Measurements from ENCODE around the gene PCAT7.
"Not testable (repeated sequence)": the region's sequence is repeated elsewhere in the genome, so short reads cannot be mapped to it uniquely, and the experiment has no call there.

The PCAT7 gene

GRCh38 chr9:94564279-94564678, 9.4 kb downstream of the PCAT7 start:
- not testable (repeated sequence) for DNase-seq

GRCh38 chr9:94566550-94566949, 11.7 kb downstream of the PCAT7 start:
- no peak for DNase-seq

- DNase-seq = no peak
Observed at GRCh38 chr9:94567271-94567670, 12.4 kb downstream of the PCAT7 start.

- no peak for DNase-seq
Observed at GRCh38 chr9:94568250-94568889, 13.5 kb downstream of the PCAT7 start.

- DNase-seq = no peak
Observed at GRCh38 chr9:94568972-94569712, 14.3 kb downstream of the PCAT7 start.

GRCh38 chr9:94576131-94576530, 21.2 kb downstream of the PCAT7 start:
- no peak for DNase-seq

GRCh38 chr9:94577036-94577435, 22.2 kb downstream of the PCAT7 start:
- DNase-seq = no peak

- DNase-seq = no peak
Observed at GRCh38 chr9:94577571-94577970, 22.7 kb downstream of the PCAT7 start.

- no peak for DNase-seq
Observed at GRCh38 chr9:94581728-94582127, 26.8 kb downstream of the PCAT7 start.

GRCh38 chr9:94584555-94584954, 29.7 kb downstream of the PCAT7 start:
- no peak for DNase-seq

- no peak for DNase-seq
Observed at GRCh38 chr9:94586316-94586715, 31.4 kb downstream of the PCAT7 start.

GRCh38 chr9:94586814-94587213, 31.9 kb downstream of the PCAT7 start:
- no peak for DNase-seq

- DNase-seq = no peak
Observed at GRCh38 chr9:94588681-94589080, 33.8 kb downstream of the PCAT7 start.

- not testable (repeated sequence) for DNase-seq
Observed at GRCh38 chr9:94591046-94591545, 36.2 kb downstream of the PCAT7 start.

GRCh38 chr9:94591876-94592275, 37.0 kb downstream of the PCAT7 start:
- DNase-seq = no peak

GRCh38 chr9:94592683-94593082, 37.8 kb downstream of the PCAT7 start:
- DNase-seq = not testable (repeated sequence)

GRCh38 chr9:94593459-94594345, 38.8 kb downstream of the PCAT7 start, which contains the start of gene FBP2:
Gene FBP2 (minus strand): TSS chr9:94593824. CDS start chr9:94593726, 98 bp downstream.
- no peak for DNase-seq

GRCh38 chr9:94599102-94599501, 44.2 kb downstream of the PCAT7 start:
- no peak for DNase-seq

GRCh38 chr9:94600258-94600657, 45.4 kb downstream of the PCAT7 start:
- DNase-seq = no peak

- DNase-seq = no peak
Observed at GRCh38 chr9:94600715-94601114, 45.8 kb downstream of the PCAT7 start.

GRCh38 chr9:94602666-94603065, 47.8 kb downstream of the PCAT7 start:
- no peak for DNase-seq

- no peak for DNase-seq
Observed at GRCh38 chr9:94603259-94604160, 48.6 kb downstream of the PCAT7 start.
